HG02763 (cell line): ENCODE results near the gene CLSTN2.

ENCODE experiments used
- ATAC-seq: cut with Tn5 transposase; IDR thresholded peaks from one replicate; pipeline ENCODE4 v1.9.1; 2021; ENCODE audit warnings: mild to moderate bottlenecking, moderate library complexity; ENCODE audit not compliant: unreplicated experiment

Gene CLSTN2

DNA sequence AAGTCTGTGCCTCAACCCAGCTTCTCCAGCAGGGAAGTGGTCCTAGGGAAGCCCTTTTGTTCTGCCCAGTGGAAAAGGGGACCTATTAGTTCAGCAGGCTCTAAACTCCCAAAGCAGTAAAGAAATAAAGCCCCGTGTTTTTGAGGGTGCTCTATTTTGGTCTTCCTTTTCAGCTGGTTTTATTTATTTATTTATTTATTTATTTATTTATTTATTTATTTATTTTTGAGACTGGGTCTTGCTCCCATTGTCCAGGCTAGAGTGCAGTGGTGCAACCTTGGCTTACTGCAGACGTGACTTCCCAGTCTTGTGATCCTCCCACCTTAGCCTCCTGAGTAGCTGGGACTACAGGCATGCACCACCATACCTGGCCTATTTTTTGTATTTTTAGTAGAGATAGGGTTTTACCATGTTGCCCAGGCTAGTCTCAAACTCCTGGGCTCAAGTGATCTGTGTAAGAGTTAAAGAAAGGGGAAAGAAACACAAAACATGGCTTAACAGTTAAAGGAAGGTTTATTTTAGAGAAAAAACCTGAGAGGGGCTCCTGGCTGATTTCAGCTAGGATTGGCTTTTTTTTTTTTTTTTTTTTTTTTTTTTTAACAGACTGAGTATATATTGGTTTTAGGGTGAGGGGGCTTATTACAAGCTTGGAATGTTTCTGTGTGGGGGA is 154.6 kb downstream of the CLSTN2 start:
- no peak for ATAC-seq

DNA sequence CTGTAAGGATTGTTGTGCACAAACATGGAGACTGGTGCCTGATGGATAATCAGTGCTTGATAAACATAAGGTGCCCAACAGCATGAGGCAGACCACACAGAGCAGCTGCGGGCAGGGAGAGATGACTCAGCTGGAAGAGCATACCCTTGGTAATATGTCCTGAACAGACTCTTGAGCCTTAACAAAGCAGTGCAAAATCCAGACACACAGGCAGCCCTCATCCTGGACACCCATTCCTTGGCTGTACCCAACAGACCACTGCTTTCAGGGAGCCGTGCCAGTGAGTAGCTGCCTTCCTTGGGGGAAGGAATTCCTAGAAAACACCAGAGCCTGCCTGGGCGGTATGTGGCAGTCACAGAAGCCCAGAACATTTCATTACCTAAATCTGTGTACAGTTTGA is 156.2 kb downstream of the CLSTN2 start:
- ATAC-seq, result no peak

DNA sequence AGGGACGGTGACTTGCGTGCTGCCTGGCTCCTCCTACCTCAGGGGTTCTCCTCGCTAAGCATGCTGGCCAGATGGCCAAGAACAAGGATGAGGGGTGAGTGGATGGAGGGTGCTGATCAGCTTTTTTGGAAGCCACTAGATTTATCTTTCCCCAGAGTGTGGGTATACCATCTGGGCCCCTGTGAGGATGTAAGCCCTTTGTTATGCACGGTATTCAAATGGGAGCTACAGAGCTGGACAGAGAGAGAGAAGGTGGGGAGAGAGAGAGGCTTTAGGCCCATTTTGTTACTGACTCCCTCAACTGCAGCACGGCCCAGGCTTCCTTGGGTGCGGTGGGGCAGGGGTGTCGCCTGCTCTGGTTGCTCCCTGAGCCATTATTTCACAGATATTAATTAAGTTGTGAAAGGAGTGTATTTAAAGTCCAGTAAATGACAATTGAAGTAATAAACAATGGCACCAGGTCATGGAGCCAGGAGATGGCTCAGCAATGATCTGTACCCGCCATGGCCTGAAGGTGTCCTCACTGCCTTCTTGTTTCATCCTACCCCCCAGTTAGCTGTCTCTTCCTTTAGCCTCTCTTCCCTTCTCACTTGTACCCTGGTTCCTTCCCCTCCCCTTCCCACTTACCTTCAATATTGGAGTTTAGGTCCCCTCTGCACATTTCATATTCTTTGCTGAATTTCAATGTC is 158.0 kb downstream of the CLSTN2 start:
- ATAC-seq, result no peak

DNA sequence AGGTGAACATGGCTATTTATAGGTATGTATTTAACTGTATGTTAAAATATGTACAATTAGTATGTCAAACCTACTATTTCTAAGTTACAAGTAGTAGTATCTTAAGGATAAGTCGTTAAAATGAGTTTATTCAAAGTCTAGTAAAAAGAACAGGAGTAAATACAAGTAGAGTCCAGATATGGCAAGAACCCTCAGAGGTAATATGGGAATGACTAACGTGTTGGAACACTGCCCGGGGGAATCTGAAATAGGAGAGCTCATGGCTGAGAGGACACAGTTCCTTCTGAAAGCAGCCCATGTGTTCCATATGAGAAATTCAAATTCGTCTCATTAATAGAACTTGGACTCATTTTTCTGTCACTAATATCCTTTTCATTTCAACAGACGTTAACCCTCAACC is 158.8 kb downstream of the CLSTN2 start:
- no peak for ATAC-seq

DNA sequence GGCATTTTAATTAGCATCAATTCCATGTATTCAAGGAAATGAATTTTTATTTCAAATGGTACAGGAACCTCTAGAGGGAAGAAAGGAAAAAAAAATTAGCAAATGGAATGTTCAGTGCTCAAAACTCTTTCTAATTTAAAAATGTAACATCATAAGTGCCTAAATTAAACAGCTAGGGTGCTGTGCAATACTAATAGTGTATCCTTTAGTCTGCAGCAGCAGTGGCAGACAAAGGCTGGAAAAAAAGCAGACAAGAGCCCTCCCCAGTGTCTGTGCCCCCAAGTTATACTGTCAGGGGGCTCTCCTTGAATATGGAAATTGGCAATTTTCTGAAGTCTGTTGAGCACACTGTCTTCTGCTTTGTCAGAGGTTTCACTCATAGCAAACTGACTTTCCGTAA is 159.5 kb downstream of the CLSTN2 start:
- no peak for ATAC-seq

DNA sequence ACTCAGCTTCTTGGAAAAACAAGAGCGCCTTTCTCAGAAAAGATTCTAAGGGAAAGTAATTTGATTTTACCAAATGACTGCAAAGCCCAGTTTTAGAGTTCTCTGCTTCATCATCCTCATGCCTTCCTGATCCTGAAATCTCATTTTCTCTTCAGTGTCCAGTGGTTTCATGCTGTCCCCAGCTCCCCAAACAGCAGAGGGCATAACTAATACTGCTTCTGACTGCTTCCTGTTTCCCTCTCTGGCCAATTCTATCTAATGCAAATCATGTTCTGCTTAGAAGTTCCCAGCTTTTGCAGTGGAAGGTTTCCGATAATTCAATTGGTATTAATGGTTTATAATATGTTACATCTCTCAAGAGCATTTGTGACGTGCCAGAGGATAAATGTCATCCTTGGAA is 161.1 kb downstream of the CLSTN2 start:
- no peak for ATAC-seq

DNA sequence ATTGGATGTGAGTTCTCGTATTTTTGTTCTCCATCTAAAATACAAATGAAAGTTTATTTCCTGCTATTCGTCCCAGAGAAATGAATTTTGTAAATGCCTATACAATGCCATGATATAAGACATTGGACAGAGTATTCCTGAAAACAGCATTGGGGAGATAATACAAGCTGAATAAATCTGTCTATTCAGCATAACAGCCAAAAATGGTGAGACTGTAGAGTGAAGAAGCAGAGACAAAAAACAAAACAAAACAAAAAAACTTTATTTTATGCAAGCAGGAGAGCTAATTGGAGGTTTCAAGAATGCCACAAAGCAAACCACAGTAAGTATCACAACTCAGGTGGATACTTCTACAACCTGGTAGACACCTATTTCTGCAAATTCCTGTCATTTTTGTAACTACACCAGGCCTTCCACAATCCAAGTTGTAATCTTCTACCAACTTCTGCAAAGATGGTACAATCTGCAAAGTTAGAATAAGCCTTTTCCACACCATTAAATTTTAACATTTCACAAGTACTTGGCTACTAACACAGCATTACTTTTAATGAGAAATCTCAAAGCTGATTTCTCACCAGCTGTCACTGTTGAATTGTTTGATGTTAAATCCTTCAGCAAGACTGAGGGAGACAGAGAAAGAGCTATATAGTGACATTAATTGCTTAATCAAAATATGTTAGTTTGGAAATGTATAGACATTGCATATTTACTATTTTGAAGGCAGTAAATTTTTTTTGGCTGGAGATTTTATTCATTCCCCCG is 163.1 kb downstream of the CLSTN2 start:
- no peak for ATAC-seq

DNA sequence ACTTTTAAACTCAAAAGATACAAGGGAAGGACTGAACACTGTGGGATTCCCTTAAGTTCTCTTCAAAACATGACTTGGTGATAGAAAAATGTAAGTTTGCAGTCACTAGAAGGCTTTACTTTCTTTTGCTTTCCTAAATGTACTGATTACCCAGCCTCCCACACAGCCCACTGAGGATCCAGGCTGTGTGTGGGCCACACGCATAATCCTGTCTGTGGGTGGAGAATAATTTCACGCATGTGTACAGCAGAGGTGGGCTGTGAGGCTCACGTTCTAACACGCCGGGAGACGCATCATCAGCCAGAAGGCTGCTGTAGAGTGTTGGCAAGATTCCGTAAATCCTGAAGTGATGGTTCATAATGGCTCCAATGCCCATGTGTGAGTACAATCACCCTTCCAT is 165.5 kb downstream of the CLSTN2 start:
- ATAC-seq, result no peak

DNA sequence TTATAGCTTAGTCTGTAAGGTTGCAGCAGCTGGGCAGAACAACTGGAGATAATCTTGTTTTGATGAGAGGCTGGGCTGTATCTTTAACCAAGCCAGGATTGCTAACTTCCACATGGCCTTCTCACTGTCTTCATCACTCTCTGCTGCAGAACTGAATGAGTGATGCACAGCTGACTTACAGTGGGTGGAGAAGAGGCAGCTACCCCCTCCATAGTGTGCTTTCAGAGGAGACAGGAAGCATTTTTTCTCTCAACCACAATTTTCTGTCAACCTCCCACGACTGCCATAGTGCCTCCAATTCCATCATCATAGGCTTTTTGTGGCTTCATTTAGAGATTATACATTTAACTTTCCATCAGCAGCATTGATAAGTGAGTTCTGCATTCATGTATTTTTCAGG is 168.2 kb downstream of the CLSTN2 start:
- ATAC-seq, result no peak

DNA sequence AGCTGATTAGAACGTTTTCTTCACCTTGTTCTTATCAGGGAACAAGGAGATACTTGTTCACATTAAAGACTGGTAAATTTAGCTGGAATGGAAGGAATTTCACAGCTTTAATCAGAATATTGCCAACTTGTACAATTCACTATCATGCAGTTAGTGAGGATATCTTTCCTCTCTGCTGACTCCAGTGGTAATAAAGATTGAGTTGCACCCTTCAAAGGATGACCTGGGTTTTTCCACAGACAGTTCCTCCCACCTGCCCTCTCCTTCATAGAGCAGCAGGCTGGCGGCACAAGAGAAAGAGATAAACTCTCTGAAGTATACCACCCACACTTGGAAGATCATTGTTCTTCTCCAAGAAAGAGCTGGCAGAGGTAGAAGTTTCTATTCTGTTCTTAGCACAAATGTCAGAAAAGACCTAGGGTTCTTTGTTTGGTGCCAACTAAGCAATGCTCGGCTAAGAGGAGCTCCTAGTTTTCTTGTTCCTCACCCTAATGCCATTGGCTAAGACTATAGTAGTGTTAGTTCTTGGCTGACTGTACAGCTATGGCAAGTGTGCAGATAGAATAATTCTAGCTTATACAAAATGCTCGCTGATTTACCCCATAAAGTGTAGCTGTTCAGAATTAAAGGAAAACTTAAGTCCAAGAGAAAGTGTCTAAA is 169.1 kb downstream of the CLSTN2 start:
- ATAC-seq, result no peak

DNA sequence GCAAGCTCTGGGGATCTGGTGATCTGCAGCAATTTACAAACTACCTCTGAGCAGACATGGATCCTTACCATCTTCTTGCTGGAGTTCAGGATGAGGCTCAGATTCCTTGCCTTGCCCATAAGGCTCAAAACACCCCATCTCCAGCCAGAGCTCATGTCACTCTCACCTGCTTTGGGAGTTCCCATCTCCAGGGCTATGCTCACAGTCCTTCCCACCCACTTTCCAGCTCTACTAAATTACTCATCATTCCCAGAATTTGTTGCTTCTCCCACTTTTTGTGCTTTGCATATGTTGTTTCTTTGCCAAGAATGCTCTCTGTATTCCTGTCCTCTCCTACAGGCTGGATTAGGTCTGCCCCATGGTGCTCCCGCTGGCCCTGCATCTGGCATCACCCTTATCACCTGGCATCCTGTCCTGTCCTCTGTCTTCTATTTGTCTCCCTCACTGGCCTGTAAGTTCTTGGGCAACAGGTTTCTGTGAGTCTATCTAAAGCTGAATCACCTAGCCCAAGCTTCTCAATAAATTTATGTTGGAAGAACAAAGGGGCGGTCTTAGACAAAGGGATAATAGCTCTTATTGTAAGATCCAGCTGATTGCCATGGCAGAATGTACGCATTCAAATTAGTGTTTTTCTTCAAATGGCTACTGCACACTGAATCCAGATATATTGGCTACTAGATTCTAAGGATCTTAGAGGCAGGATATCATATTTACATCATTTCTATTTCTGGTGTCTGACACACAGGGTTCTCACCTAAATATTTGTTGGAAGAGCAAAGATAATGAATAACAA is 179.2 kb downstream of the CLSTN2 start:
- ATAC-seq, result no peak

DNA sequence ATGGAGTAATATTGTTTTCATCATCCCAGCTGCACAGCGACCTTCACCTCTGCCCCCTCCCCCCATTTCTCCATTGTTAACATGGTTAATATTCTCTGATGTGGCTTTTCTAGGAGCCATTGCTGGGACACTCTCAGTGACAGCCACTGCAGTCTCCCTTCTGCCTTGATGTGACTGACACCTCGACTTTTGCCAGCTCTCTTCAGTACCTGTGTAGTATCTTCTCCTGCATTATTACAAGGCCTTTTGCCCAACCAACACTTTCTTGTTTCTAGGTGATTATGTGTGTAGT is 179.8 kb downstream of the CLSTN2 start:
- no peak for ATAC-seq

DNA sequence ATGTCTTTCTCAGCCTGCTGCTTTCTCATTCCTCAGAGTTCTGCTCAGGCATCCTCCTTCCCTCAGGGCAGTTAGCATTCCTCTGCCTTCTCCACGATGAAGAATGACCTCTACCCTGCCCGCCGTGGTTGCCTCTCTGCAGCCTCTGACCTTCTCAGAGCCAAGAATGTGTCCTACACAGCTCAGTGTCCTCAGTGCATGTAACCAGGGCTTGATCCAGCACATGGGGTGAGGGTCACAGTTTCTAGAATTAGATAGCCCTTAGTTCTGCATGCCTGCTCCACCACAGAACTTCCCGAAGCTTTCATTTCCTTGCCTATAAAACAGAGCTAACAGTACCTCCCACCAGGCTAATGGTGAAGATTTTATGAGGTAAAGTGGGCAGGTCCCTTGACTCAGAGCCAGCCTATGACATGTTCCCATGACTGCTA is 182.1 kb downstream of the CLSTN2 start:
- no peak for ATAC-seq

DNA sequence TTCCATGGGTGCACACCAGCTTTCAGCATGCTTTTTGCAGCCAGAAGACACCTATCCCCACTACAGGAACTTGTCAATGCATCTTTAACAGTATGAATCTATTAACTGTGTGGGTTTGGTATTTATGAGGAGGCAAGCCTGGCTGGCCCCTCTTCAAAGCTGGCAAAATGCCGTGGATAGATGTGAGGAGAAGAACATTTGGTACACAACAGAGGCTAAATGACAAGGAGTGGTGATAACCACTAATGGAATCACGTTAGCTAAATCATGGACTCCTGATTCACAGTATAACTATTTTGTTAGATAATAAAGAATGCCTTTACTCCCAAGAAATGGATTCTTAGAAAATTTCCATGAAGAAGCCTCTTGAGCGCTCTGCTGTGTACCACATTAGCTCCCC is 187.2 kb downstream of the CLSTN2 start:
- ATAC-seq, result no peak

DNA sequence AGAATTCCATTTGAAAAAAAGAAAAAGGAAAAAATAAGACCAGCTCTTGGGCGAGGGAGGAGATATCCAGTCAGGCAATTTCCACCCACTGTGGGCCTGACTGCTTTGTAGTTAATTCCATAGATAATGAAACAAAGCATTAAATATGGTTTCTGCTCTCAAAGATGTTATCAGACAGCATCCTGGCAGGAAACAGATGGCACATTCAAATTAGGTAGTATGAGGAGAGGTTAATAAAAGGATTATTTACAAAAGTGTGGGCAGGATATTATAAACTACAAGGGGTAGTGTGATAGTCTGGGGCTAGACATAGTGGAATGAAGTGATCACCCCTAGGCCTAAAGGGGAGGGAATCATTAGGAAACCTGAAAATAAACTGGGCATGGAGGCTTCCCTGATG is 193.2 kb downstream of the CLSTN2 start:
- no peak for ATAC-seq

DNA sequence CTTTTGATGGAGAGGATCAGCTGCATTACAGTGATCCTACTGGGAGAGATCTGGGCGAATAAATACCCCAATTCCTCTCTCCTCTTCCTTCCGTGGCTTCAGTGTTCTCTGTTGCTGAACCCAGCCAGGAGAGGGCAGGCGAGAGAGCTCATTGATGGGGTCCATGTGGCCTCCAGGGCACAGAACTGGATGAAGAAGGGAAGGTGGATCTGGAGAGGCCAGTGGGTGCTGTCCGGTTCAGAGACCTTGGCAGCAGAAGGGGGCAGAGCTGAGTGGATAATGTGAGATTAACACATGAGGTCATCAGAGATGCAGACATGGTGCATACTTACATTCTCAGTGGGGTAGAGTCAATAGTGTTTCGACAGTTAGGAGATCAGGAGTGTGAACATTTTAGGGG is 193.6 kb downstream of the CLSTN2 start:
- no peak for ATAC-seq

DNA sequence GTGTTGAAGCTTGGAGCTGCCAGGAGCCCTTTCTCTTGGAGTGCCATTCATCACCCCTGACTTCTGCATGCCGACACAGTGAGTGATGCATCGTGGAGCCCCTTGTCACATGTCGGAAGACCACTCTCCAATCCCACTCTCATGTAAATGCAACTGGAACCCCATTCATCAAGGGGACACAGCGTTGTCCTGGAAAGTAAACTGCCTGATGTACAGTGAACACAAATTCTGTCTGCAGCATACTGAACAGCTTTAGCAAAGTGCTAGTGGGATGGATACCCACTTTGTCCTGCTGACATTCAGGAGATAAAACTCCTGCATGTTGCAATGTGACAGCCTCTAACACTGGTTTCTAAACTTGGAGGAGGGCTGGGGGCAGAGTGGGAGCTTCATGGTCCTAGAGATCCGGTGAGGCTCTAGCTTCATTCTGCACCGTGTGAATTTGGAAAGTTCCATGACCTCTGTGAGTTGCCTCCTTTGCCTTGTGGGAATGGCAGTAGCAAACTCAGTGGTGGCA is 194.8 kb downstream of the CLSTN2 start:
- ATAC-seq, result no peak

DNA sequence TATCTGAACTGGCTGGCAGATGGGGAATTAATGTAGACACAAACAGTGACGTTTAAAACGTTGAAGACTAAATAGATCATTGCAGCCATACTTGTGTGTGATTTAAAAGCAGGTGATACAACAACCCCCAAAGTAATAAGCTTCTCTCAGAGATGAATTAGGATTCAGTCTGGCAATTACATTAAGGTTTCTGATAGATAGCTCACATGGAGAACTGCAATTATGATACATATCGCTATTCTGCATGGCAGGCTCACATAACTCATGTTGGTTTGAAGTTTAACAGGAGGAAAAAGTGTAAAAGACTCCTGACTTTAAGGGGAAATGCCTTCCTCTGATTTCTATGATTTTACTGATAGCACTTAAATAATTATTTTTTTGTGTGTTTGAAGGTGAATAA is 196.9 kb downstream of the CLSTN2 start:
- ATAC-seq, result no peak

DNA sequence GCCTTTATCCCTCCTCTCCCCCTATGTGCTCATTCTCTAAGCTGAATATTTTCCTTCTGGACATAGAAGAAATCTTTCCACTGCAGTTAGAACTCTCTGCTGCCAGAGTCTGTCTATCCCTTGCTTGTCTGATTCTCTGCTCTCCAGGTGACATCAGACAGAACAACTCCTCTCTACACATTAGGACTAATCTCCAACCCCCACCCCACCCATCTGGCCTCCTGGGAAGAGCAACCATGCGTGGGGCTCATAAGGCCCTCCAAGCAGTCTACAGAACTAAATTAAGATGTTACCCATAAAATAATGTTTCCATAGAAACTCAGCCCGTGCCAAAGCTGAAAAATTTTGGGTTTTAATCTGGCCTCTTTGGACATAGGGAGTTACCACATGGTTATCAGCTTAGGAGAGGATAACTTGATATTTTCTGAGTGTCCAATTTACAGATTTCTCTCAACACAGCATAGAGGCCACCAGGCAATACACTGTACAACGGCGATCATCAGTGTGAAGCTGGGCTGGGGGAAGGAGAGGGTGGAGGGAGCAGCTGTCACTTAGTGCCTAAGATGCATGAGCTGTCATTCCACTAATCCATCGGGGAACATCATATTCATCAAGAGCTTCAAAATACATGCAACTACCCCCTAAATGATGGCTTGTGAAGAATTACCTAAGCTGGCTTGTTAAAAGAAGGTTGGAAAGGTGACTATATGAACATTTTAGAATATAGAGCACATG is 199.4 kb downstream of the CLSTN2 start:
- ATAC-seq, result no peak

DNA sequence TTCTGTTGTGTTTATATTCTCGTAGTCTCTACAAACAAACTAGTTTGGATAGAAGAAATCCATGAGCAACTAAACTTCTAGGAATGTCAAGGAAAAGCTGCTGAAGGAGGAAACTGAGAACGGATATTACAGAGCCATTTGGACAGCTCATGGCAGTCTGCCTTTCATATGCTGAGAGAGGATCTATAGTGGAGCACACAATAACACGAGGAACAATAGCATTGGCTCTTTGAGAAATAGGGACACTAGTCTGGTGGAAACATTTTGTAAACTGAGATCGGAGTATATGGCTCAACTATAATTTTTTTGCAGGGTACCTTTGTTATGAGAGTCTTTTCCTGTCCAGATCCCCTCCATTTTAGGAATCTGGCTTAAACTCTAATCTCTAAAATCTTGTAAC is 200.5 kb downstream of the CLSTN2 start:
- no peak for ATAC-seq
